Activated CD4-positive, alpha-beta T cell treated with anti-CD3 and anti-CD28 coated beads for 4 hours (primary cell): Measurements from ENCODE around the gene UBQLN1.

Experiments used
- DNase-seq, 2 donors: peaks; one replicate each; pipeline ENCODE4 v3.0.0-alpha.2; 2020

UBQLN1 gene

GRCh38 chr9:83681490-83681889 lies 26.3 kb downstream of the UBQLN1 start:
- no peak for DNase-seq

- DNase-seq, result no peak
These were observed 27.5 kb downstream of the UBQLN1 start for GRCh38 chr9:83680233-83680632.

GRCh38 chr9:83677596-83677995 lies 30.2 kb downstream of the UBQLN1 start:
- DNase-seq, result no peak

GRCh38 chr9:83675466-83675865 lies 32.3 kb downstream of the UBQLN1 start:
- DNase-seq, result no peak

- no peak for DNase-seq
These were observed 36.3 kb downstream of the UBQLN1 start for GRCh38 chr9:83671451-83671850.

GRCh38 chr9:83670381-83670780 lies 37.4 kb downstream of the UBQLN1 start:
- no peak for DNase-seq

- no peak for DNase-seq
These were observed 38.7 kb downstream of the UBQLN1 start for GRCh38 chr9:83669067-83669466.

GRCh38 chr9:83665580-83666200 lies 42.1 kb downstream of the UBQLN1 start:
- DNase-seq, result no peak

GRCh38 chr9:83662933-83663332 lies 44.8 kb downstream of the UBQLN1 start:
- DNase-seq, result no peak

GRCh38 chr9:83656952-83657351 lies 50.8 kb downstream of the UBQLN1 start:
- DNase-seq, result no peak

GRCh38 chr9:83656032-83656680 lies 51.6 kb downstream of the UBQLN1 start:
- DNase-seq, result no peak

GRCh38 chr9:83655433-83655832 lies 52.3 kb downstream of the UBQLN1 start:
- no peak for DNase-seq

- DNase-seq, result no peak
These were observed 55.3 kb downstream of the UBQLN1 start for GRCh38 chr9:83652433-83652832.

- DNase-seq, result no peak
These were observed 56.2 kb downstream of the UBQLN1 start for GRCh38 chr9:83651558-83651957.

GRCh38 chr9:83649515-83649914 lies 58.2 kb downstream of the UBQLN1 start:
- no peak for DNase-seq

- DNase-seq, result peak; percentile 65 to 81
These were observed 58.7 kb downstream of the UBQLN1 start for GRCh38 chr9:83649080-83649479.

- no peak for DNase-seq
These were observed 61.1 kb downstream of the UBQLN1 start for GRCh38 chr9:83646500-83647239.

- DNase-seq, result no peak
These were observed 65.0 kb downstream of the UBQLN1 start for GRCh38 chr9:83642793-83643192.

- DNase-seq, result no peak
These were observed 68.5 kb downstream of the UBQLN1 start for GRCh38 chr9:83639266-83639665.

- no peak for DNase-seq
These were observed 70.4 kb downstream of the UBQLN1 start for GRCh38 chr9:83637389-83637788.

- no peak for DNase-seq
These were observed 70.9 kb downstream of the UBQLN1 start for GRCh38 chr9:83636813-83637212.

GRCh38 chr9:83633676-83634075 lies 74.1 kb downstream of the UBQLN1 start:
- DNase-seq, result no peak

- DNase-seq, result no peak
These were observed 74.5 kb downstream of the UBQLN1 start for GRCh38 chr9:83633255-83633654.

GRCh38 chr9:83630938-83631457 lies 76.8 kb downstream of the UBQLN1 start:
- no peak for DNase-seq
